ENCODE results near the gene C4BPB.
A peak's percentile ranks its signal among the peaks of the same experiment; 100 is the strongest.

Gene C4BPB

DNA sequence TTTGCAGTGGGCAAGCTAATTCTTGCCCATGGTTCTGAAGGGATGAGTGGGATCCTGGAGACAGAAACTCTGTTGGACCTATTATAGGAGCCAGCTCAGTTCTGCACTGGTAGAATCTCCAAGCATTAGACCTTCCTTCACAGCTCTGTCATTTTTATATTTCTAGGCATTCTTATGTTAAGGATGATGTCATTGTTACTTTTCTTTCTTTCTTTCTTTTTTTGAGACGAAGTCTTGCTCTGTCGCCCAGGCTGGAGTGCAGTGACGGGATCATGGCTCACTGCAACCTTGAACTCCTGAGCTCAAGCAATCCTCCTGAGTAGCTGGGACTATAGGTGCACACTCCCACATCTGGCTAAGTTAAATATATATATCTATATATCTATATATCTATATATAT is 28.1 kb upstream of the C4BPB start:
- DNase-seq: no peak

DNA sequence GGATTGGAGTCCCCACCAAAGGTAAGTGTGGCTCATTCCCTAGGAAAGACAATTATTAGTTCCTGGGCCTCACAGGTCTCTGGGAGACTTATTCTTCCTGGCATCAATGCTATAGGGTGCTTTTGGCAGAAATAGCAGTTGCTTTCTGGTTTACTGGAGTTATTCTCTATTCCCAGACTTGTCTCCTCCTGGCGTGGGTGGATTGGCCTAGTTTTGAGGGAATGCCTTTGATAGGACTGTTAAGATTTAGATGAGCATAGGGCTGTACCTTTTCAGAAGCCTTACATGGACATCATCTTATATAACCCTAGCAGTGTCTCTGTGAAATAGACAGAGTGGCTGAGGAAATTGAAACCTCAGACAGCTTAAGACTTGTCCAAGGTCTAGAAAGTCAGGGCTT is 26.6 kb upstream of the C4BPB start:
- no peak for DNase-seq

GRCh38 chr1:207063014-207063413 is 25.6 kb upstream of the C4BPB start:
- DNase-seq: no peak

- no peak for DNase-seq
Measured at GRCh38 chr1:207064561-207064960, 24.1 kb upstream of the C4BPB start.

DNA sequence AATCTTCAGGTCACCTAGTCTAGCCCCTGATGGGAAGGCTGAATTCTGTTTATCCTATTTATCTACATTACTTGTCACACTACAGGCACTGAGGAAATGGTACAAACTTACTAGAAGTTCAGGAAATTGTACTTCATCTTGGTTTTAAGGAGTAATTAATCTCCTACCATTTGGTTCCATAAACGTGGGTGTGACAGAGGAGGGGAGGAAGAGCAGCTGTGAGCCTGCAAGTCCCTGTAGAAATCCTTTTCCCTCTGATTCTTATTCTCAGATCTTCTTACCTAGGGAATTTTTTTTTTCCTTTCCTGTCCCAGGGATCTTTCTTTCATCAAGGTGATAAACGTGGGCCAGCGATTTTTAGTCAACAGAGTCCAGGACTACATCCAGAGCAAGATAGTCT is 21.5 kb upstream of the C4BPB start:
- no peak for DNase-seq

GRCh38 chr1:207067665-207068064 is 21.0 kb upstream of the C4BPB start:
- DNase-seq: no peak

- no peak for DNase-seq
Measured at GRCh38 chr1:207069061-207069460, 19.6 kb upstream of the C4BPB start.

- no peak for DNase-seq
Measured at GRCh38 chr1:207069858-207070506, 18.7 kb upstream of the C4BPB start.

DNA sequence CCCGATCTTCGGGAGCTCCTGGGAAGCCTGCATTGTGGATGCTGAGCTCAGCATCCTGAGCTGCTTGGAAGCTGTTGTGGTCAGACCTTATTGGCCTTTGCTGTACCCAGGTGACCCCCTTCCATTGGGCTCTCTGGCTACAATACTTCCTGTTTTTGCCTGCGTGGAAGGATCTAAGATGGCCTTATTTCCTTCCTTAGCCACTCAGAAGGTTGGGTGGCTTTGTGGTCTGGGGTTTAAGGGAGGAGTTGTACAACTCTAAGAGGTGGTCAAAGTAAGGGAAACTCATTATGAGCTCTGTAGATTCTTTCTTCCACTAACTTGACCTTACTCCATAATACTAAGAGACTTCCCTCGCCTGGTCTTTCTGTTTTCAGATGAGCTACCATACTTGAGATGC is 17.8 kb upstream of the C4BPB start:
- DNase-seq: no peak

- no peak for DNase-seq
Measured at GRCh38 chr1:207071426-207071825, 17.2 kb upstream of the C4BPB start.

- DNase-seq: no peak
Measured at GRCh38 chr1:207072233-207072632, 16.4 kb upstream of the C4BPB start.

DNA sequence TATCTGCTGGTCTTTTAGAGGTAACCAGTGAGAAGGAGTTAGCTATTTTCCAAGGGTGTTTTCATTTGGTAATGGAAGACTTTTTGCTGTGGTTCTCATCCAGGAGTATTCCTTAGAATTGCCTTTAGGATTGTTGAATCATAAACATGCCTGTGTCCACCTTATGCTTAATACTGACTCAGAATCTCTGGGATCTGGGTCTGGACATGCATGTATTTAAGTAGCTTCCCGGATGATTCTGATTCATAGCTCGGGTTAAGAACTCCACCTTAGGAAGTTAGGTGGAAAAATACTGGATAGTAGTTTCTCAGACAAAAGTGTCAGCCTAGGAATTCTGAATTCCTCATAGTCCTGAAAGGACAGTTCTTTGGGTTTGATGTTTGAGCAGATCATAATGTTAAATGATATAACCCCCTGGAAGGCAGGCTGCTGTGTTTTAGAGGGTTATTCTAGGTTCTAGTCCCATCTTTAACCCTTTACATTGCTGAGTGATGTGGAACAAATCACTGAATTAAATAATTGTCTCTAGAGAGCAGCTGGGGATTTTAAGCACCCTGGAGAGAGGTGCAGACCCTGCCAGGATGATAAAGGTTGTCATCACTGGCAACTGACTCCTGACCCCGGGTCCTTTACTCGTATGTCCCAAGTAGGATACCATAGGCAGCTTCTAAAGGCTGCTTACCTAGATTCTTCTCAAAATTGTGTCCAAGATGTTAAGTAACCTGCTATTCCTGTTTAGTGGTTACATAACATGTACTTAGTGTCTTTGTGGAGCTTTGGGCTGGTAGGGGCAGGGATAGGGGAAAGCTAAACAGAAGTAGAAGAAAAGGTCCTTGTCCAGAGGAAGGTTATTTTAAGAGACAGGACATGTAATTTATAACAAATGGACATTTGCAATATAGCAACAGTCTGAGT is 14.5 kb upstream of the C4BPB start:
- DNase-seq: no peak

- no peak for DNase-seq
Measured at GRCh38 chr1:207076181-207076955, 12.3 kb upstream of the C4BPB start.

GRCh38 chr1:207077012-207077411 is 11.6 kb upstream of the C4BPB start:
- no peak for DNase-seq

DNA sequence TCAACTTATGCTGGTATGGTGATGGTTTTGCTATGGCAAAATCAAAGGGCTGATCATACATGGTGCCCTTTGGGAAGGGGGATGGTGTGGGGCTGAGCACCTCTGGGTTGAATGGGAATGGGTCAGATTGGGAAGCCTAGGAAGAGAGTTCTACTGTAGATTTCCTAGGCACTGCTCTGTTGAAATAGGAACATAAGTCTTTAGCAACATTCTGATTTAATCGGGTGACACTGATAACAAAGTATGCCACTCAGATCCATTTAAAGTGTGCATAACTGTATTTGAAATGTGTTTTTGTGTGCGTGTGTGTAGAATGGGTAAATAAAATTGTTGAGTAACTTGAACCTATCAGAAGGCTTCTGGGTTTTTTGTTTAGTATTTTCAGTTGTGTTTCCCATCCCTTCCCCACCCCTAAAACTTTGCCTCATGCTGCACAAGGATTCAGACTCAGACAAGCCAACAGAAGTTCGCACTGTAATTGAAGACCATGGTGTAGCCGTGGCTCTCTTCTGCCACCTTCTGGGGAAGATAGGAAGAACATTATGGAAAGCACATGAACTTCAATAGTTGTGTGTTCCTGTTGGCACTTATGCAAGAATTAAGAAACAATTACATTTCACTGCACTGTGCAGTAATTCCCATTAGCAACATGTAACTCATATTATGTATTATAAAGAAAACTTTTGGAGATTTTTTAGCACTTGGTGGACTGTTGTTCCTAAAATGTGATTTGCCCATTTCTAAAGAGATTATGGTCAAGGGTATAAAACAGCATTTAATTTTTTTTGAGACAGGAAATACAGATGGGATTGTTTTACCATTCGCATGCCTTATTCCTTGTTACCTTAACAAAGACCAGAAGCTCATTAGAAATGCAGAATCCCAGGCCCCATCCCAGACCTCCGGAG is 10.9 kb upstream of the C4BPB start:
- peak in 4 of 5 donors; percentile 37 to 70 (median 52) for DNase-seq

DNA sequence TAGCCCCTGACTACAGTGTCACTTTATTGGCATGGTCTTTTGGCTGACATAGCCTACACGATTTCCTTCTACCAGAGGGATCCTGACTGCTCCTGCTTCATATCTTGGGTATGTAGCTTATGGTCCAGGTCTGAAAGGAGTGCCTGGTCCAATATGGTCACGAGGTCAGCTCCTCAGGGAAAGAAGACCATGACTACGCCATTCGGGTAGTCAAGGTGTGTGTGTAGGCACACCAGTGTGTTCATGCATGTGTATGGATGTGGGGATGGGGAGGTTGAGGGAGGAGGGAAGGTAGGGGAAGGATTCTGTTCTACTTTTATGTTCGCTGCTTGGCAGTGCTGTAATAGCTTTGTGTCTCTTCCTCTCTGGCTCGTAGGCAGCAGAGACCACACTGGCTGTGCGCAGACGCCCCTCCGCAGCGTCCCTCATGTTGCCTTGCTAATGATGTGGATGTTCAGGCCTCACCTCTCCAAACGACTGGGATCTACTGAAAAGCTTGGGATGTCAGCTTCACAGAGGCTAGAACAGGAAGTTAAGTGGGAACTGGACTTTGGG is 10.0 kb upstream of the C4BPB start:
- no peak for DNase-seq

DNA sequence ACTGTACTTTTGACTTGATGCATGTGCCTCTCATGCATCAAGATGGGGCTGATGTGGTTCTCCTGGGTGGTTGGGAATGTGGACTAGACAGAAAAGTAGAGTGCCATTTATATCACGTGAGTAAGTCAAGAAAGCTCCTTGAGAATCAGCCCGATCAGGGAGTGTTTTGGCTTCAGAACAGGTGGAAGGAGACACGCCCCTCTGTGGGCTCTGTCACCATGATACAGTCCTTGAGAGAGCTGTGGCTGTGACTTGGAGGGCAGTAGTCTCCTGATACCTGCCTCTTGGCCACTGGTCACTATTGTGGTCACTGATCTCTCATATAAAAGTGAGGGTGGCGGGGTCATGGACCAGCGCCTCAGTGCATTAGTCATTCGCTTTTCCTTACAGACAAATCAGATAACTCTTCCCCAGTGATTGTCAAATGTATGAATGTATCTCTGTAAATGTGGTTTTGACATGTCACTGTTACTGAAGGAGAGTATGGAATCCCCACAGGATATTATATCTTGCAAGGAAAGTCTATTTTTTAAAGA is 8.9 kb upstream of the C4BPB start:
- DNase-seq: no peak

- DNase-seq: no peak
Measured at GRCh38 chr1:207081088-207081487, 7.6 kb upstream of the C4BPB start.

DNA sequence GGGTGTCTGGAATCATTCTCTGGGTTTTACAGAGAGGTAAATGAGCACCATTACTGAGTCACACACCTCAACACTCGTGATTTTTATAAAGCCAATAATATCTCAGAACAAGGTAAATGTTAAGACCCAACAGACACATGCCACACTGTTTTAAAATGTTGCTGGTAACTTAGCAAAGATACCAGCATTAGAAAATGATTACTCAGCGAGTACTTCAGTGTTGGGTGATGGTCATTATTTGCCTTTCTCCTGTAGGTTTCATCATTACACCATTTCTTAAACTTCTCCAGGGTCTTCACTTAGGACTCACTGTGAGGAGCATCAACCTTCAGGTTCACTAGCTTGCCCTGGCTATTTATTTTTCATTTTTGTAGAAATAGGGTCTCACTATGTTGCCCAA is 6.9 kb upstream of the C4BPB start:
- DNase-seq: no peak

GRCh38 chr1:207084232-207084631 is 4.4 kb upstream of the C4BPB start:
- no peak for DNase-seq

- DNase-seq: peak in 4 of 5 donors; percentile 26 to 60 (median 44)
Measured at GRCh38 chr1:207084701-207085180, 3.9 kb upstream of the C4BPB start.

GRCh38 chr1:207085887-207086286 is 2.8 kb upstream of the C4BPB start:
- DNase-seq: no peak
